Uterus (tissue), 2 donors: ENCODE measurements around the gene ABLIM2.

ENCODE experiments used
- POLR2A ChIP-seq, 2 donors: fragments of 450-650 bp; IDR thresholded peaks; one replicate each; pipeline ENCODE4 v1.6.1; 2016; ENCODE audit warnings: antibody characterized with exemption in 2 of 2, mild to moderate bottlenecking in 1 of 2, moderate library complexity in 1 of 2
- TF ChIP-seq, protein P1 (sequence below), 4 experiments: fragments of 200-600 bp in 2 of 4; fragments of 450-650 bp in 2 of 4; sonication (generic) in 2 of 4; IDR thresholded peaks; one replicate each; pipeline ENCODE4 v1.5.1; 2016 to 2019; ENCODE audit warnings: antibody characterized with exemption in 4 of 4, mild to moderate bottlenecking in 2 of 4, moderate library complexity in 1 of 4

DNA sequence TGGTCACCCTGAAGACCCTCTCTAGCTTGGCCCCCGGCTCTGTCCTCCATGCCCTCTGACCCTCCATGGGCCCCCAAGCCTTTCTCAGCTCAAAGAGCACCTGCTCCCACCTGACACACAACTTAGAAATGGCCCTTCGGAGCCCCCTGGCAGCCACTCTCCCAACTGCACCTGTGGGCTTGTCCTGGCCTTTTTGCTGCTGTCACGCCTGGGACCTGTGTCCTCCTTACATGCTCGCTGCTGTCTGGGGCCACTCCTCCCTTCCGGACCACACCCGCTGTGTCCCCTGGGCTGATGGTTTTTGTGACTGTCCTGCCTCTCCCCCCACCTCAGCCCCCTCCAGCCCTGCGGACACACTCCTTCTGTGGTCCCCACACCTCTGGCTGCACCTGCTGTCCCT, 112.7 kb downstream of the ABLIM2 start:
- no peak for TF ChIP-seq POLR2A (IDR thresholded peaks at IDR 0.05)
- TF ChIP-seq, protein P1, sequence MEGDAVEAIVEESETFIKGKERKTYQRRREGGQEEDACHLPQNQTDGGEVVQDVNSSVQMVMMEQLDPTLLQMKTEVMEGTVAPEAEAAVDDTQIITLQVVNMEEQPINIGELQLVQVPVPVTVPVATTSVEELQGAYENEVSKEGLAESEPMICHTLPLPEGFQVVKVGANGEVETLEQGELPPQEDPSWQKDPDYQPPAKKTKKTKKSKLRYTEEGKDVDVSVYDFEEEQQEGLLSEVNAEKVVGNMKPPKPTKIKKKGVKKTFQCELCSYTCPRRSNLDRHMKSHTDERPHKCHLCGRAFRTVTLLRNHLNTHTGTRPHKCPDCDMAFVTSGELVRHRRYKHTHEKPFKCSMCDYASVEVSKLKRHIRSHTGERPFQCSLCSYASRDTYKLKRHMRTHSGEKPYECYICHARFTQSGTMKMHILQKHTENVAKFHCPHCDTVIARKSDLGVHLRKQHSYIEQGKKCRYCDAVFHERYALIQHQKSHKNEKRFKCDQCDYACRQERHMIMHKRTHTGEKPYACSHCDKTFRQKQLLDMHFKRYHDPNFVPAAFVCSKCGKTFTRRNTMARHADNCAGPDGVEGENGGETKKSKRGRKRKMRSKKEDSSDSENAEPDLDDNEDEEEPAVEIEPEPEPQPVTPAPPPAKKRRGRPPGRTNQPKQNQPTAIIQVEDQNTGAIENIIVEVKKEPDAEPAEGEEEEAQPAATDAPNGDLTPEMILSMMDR (IDR thresholded peaks at IDR 0.05) = no peak
